ENCODE data around the gene MASTL. TPM values are rescaled to one million over a fixed set of nuclear protein-coding genes. Genes with fewer than 3 reads are reported as not detected.
"Not testable (repeated sequence)": the region's sequence is repeated elsewhere in the genome, so short reads cannot be mapped to it uniquely, and the experiment has no call there.

Gene MASTL
- total and polyA plus RNA-seq, 7 experiments from 2014 or later: 2.6 to 29.0 (median 9.4) TPM

DNA sequence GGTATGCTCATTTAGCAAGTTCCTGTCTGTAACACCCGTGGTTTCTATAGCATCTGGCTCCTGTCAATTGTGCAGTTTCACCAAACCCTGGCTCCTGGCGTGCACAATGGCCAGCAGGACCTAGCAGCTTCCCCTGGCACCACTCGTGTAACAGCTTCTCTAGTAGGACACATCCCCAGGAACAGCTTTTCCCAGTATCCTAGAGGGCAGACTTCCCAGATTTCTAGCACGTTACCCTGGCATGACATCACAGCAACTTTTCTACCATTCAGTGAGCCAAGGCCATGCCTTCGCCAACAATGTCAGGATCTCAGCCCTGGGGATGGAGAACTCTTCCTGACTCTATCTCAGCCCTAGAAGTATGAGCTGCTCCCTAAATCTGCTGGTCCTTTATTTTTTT is 7.5 kb upstream of the MASTL start:
- ChIA-PET POLR2A (interaction anchor here (0.6 to 1.0 kb wide), 2 partner anchors 12 to 71 kb away, joined by 3 to 4 read pairs; no protein-coding TSS in a partner anchor), CTCF (no interaction called here)
- no peak for DNase-seq
- Mint-ChIP-seq H3K4me3 (peak overlapping the region in 1 of 10 donors; percentile 39), H3K4me1 (peaks cover 26 to 66% (median 47%) of the 10 kb centered on the region in 7 donors), H3K36me3 (peaks cover 3 to 44% (median 18%) of the 10 kb centered on the region in 5 donors), H3K27ac (peak overlapping the region in 1 of 9 donors; percentile 71), H3K27me3 (no peaks in the 10 kb centered on the region), H3K9me3 (no peaks in the 10 kb centered on the region)
- intact Hi-C loops (cut with micrococcal nuclease): no loop called here
- peaks cover 21 to 42% (median 27%) of the 10 kb centered on the region in 3 experiments for H3K36me3 ChIP-seq (ENCODE audit: control insufficient read depth in 2 of 3, insufficient read depth in 3 of 3, low read length in 3 of 3)
- no peaks in the 10 kb centered on the region for H3K9me3 ChIP-seq (ENCODE audit: control insufficient read depth in 2 of 3, low read length in 3 of 3)
- peaks cover 6 to 8% of the 10 kb centered on the region in 2 donors for H3K4me1 ChIP-seq (ENCODE audit: control insufficient read depth in 2 of 2, insufficient read depth in 2 of 2, low read length in 2 of 2)
- ATAC-seq: no peak
- H3K27me3 ChIP-seq (ENCODE audit: control insufficient read depth in 2 of 2, insufficient read depth in 2 of 2, low read length in 2 of 2): no peaks in the 10 kb centered on the region
- no peak overlapping the region for H3K4me3 ChIP-seq (ENCODE audit: low read length)
- H3K27ac ChIP-seq (ENCODE audit: low read depth, low read length): no peak overlapping the region

DNA sequence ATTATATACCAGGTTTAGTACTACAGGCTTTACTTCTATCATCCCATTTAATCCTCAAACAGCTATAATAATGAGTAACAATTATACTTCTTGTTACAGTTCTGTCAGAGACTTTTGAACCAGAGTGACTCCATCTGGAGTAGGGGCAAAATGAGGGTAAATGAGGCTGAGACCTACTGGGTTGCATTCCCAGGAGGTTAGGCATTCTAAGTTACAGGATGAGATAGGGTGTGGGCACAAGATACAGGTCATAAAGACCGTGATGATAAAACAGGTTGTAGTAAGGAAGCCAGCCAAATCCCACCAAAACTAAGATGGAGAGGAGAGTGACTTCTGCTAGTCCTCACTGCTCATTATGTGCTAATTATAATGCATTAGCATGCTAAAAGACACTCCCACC is 4.9 kb upstream of the MASTL start:
- ChIA-PET CTCF (interaction anchor here (0.7 kb wide), 1 partner anchor 976 kb away, joined by 3 read pairs; no protein-coding TSS in a partner anchor), POLR2A (interaction anchor here (0.6 to 0.7 kb wide), 2 partner anchors 54 to 1201 kb away, joined by 3 read pairs; no protein-coding TSS in a partner anchor)
- Histone ChIP-seq H3K27ac (ENCODE audit: low read depth, low read length) (no peak overlapping the region), H3K4me1 (ENCODE audit: control insufficient read depth in 2 of 2, insufficient read depth in 2 of 2, low read length in 2 of 2) (peaks cover 13 to 17% of the 10 kb centered on the region in 2 donors), H3K9me3 (ENCODE audit: control insufficient read depth in 2 of 3, low read length in 3 of 3) (no peaks in the 10 kb centered on the region), H3K36me3 (ENCODE audit: control insufficient read depth in 2 of 3, insufficient read depth in 3 of 3, low read length in 3 of 3) (peaks cover 10 to 38% (median 21%) of the 10 kb centered on the region in 3 experiments), H3K4me3 (ENCODE audit: low read length) (no peak overlapping the region), H3K27me3 (ENCODE audit: control insufficient read depth in 2 of 2, insufficient read depth in 2 of 2, low read length in 2 of 2) (no peaks in the 10 kb centered on the region)
- ATAC-seq: no peak
- H3K27ac Mint-ChIP-seq: peak overlapping the region in 3 of 9 donors; percentile 6 to 77 (median 74)
- H3K36me3 Mint-ChIP-seq: peaks cover 7 to 37% (median 20%) of the 10 kb centered on the region in 5 donors
- H3K4me3 Mint-ChIP-seq: peak overlapping the region in 8 of 10 donors; percentile 18 to 68 (median 32)
- H3K9me3 Mint-ChIP-seq: peaks cover 0 to 4% (median 0%) of the 10 kb centered on the region in 11 donors
- intact Hi-C loops (cut with micrococcal nuclease): loop anchor here in 1 of 2 donors (5.0 kb wide), 1 partner anchor 413 kb away; no protein-coding TSS in a partner anchor
- peaks cover 38 to 80% (median 53%) of the 10 kb centered on the region in 7 donors for H3K4me1 Mint-ChIP-seq
- no peak for DNase-seq
- peaks cover 0 to 2% (median 0%) of the 10 kb centered on the region in 5 donors for H3K27me3 Mint-ChIP-seq

DNA sequence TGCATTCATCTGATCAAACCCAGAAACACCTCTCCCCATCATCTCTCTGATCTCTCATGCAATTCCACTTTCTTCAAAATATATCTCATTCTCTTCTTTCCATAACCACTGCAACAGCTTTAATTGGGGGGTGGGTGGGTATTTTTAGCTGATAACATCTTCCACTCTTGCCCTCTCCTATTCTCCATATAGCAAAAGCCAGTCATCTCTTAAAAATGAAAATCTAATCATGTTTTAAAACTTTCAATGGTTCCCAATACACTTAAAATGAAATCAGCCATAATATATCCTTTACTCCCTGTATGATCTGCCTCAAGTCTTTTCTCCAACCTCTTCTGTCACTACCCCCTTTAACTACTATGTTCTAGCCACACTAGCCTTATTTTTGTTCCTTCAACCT is 2.5 kb upstream of the MASTL start:
- H3K27ac ChIP-seq (ENCODE audit: low read depth, low read length): peak overlapping the region; percentile 99
- H3K27me3 Mint-ChIP-seq: peaks cover 0 to 2% (median 0%) of the 10 kb centered on the region in 5 donors
- H3K27ac Mint-ChIP-seq: peak overlapping the region; percentile 100
- H3K36me3 ChIP-seq (ENCODE audit: control insufficient read depth in 2 of 3, insufficient read depth in 3 of 3, low read length in 3 of 3): peaks cover 7 to 20% (median 8%) of the 10 kb centered on the region in 3 experiments
- H3K4me1 ChIP-seq (ENCODE audit: control insufficient read depth in 2 of 2, insufficient read depth in 2 of 2, low read length in 2 of 2): peaks cover 13 to 17% of the 10 kb centered on the region in 2 donors
- CTCF ChIA-PET: interaction anchor here (0.9 kb wide), 1 partner anchor 71 kb away, joined by 3 read pairs; no protein-coding TSS in a partner anchor
- DNase-seq (no peak), ATAC-seq (no peak)
- no peaks in the 10 kb centered on the region for H3K9me3 ChIP-seq (ENCODE audit: control insufficient read depth in 2 of 3, low read length in 3 of 3)
- peaks cover 7 to 26% (median 20%) of the 10 kb centered on the region in 5 donors for H3K36me3 Mint-ChIP-seq
- H3K4me1 Mint-ChIP-seq: peaks cover 36 to 74% (median 52%) of the 10 kb centered on the region in 7 donors
- intact Hi-C loops (cut with micrococcal nuclease): loop anchor here (2.0 to 5.0 kb wide), 2 partner anchors 14 to 415 kb away; no protein-coding TSS in a partner anchor
- peak overlapping the region; percentile 91 to 100 (median 99) for H3K4me3 Mint-ChIP-seq
- no peaks in the 10 kb centered on the region for H3K27me3 ChIP-seq (ENCODE audit: control insufficient read depth in 2 of 2, insufficient read depth in 2 of 2, low read length in 2 of 2)
- H3K9me3 Mint-ChIP-seq: peaks cover 0 to 8% (median 0%) of the 10 kb centered on the region in 11 donors
- peak overlapping the region; percentile 90 for H3K4me3 ChIP-seq (ENCODE audit: low read length)
- POLR2A ChIA-PET: interaction anchor here (2.7 kb wide), 1 partner anchor 52 kb away, joined by 43 read pairs; the partner anchor contains the start of gene ANKRD26

DNA sequence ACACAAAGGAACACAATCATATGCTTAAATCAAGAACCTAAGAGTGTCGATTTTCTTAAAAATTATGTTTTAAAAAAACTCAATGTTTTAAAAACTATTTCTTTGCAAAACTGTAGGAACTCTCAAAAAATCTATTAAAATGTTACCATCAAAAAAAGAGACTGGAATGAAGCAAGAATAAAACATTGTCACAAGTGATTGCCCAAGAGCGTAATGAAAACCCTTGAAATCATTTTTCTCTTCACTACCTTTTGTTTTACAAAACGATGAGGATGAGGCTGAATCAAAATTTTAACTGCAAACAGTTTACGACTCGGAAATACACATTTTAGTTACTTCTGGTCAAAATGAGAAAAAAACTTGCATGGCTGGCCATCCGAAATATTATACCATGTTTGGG is 1.8 kb upstream of the MASTL start:
- Mint-ChIP-seq H3K27me3 (peaks cover 0 to 2% (median 0%) of the 10 kb centered on the region in 5 donors), H3K36me3 (peaks cover 5 to 25% (median 17%) of the 10 kb centered on the region in 5 donors), H3K4me1 (peaks cover 35 to 71% (median 53%) of the 10 kb centered on the region in 7 donors), H3K4me3 (peak overlapping the region; percentile 91 to 100 (median 99)), H3K9me3 (peaks cover 0 to 8% (median 0%) of the 10 kb centered on the region in 11 donors), H3K27ac (peak overlapping the region; percentile 100)
- Histone ChIP-seq H3K4me1 (ENCODE audit: control insufficient read depth in 2 of 2, insufficient read depth in 2 of 2, low read length in 2 of 2) (peaks cover 13 to 17% of the 10 kb centered on the region in 2 donors), H3K36me3 (ENCODE audit: control insufficient read depth in 2 of 3, insufficient read depth in 3 of 3, low read length in 3 of 3) (peaks cover 3 to 15% (median 5%) of the 10 kb centered on the region in 3 experiments), H3K9me3 (ENCODE audit: control insufficient read depth in 2 of 3, low read length in 3 of 3) (no peaks in the 10 kb centered on the region), H3K27ac (ENCODE audit: low read depth, low read length) (peak overlapping the region; percentile 99), H3K4me3 (ENCODE audit: low read length) (peak overlapping the region; percentile 90), H3K27me3 (ENCODE audit: control insufficient read depth in 2 of 2, insufficient read depth in 2 of 2, low read length in 2 of 2) (no peaks in the 10 kb centered on the region)
- intact Hi-C loops (cut with micrococcal nuclease): loop anchor here (2.0 to 5.0 kb wide), 2 partner anchors 15 to 416 kb away; no protein-coding TSS in a partner anchor
- ATAC-seq (no peak), DNase-seq (no peak)
- ChIA-PET POLR2A (interaction anchor here (1.1 to 2.7 kb wide), 7 partner anchors 10 to 99 kb away, joined by 3 to 43 read pairs (median 11); partner anchors contain the start of genes ACBD5 and ANKRD26), CTCF (no interaction called here)

DNA sequence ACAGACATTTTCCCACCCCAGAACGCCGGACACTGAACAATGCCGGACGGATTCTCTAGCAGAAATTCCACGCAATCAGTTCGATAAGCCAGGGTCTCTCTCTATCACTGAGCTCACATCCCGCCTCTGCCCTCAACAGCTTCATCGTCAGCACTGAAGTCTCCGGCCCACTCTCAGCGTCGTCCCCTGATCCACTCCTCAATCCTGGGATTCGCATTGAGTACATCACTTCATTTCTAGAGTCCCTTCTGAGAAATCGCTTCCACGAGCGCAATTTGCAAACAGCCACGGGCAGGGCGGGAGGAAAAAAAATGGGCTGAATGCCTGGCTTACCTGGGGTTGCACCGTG is 1.3 kb upstream of the MASTL start:
- POLR2A ChIA-PET: interaction anchor here (0.6 to 2.7 kb wide), 23 partner anchors 10 to 684 kb away, joined by 3 to 43 read pairs (median 5); partner anchors contain the start of genes ACBD5, ANKRD26 and RAB18
- Mint-ChIP-seq H3K9me3 (peaks cover 0 to 8% (median 0%) of the 10 kb centered on the region in 11 donors), H3K27me3 (peaks cover 0 to 2% (median 0%) of the 10 kb centered on the region in 5 donors), H3K36me3 (peaks cover 3 to 22% (median 16%) of the 10 kb centered on the region in 5 donors), H3K4me3 (peak overlapping the region; percentile 91 to 100 (median 99)), H3K4me1 (peaks cover 34 to 69% (median 50%) of the 10 kb centered on the region in 7 donors), H3K27ac (peak overlapping the region; percentile 100)
- peak overlapping the region; percentile 99 for H3K27ac ChIP-seq (ENCODE audit: low read depth, low read length)
- DNase-seq: no peak
- intact Hi-C loops (cut with micrococcal nuclease): loop anchor here (1.0 to 5.0 kb wide), 11 partner anchors 15 to 1523 kb away; partner anchors contain the start of genes RAB18 (in 2 of the 2), ANKRD26 (in 1 of the 2), APBB1IP (in 1 of the 2) and BAMBI (in 1 of the 2)
- H3K4me3 ChIP-seq (ENCODE audit: low read length): peak overlapping the region; percentile 90
- ATAC-seq: no peak
- H3K36me3 ChIP-seq (ENCODE audit: control insufficient read depth in 2 of 3, insufficient read depth in 3 of 3, low read length in 3 of 3): peaks cover 0 to 14% (median 3%) of the 10 kb centered on the region in 3 experiments
- no peaks in the 10 kb centered on the region for H3K9me3 ChIP-seq (ENCODE audit: control insufficient read depth in 2 of 3, low read length in 3 of 3)
- peaks cover 13 to 17% of the 10 kb centered on the region in 2 donors for H3K4me1 ChIP-seq (ENCODE audit: control insufficient read depth in 2 of 2, insufficient read depth in 2 of 2, low read length in 2 of 2)
- no peaks in the 10 kb centered on the region for H3K27me3 ChIP-seq (ENCODE audit: control insufficient read depth in 2 of 2, insufficient read depth in 2 of 2, low read length in 2 of 2)
- CTCF ChIA-PET: interaction anchor here (0.6 to 1.2 kb wide), 5 partner anchors 31 to 814 kb away, joined by 3 to 6 read pairs (median 4); no protein-coding TSS in a partner anchor

DNA sequence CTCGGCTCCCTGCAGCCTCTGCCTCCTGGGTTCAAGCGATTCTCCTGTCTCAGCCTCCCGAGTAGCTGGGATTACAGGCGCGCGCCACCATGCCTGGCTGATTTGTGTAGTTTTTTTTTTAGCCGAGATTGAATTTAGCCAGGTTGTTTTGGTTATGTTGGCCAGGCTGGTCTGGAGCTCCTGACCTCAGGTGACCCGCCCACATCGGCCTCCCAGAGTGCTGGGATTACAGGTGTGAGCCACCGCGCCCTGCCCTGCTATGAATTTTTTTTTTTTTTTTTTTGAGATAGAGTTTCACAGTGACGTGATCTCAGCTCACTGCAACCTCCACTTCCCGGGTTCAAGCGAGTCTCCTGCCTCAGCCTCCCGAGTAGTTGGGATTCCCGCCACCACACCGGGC is 1.4 kb downstream of the MASTL start:
- peak overlapping the region; percentile 90 for H3K4me3 ChIP-seq (ENCODE audit: low read length)
- Mint-ChIP-seq H3K36me3 (peaks cover 7 to 19% (median 14%) of the 10 kb centered on the region in 5 donors), H3K27ac (peak overlapping the region; percentile 100), H3K4me3 (peak overlapping the region; percentile 25 to 100 (median 99)), H3K4me1 (peaks cover 27 to 46% (median 38%) of the 10 kb centered on the region in 7 donors)
- CTCF ChIA-PET: interaction anchor here (0.6 to 0.8 kb wide), 2 partner anchors 62 to 95 kb away, joined by 3 read pairs; no protein-coding TSS in a partner anchor
- peaks cover 13 to 17% of the 10 kb centered on the region in 2 donors for H3K4me1 ChIP-seq (ENCODE audit: control insufficient read depth in 2 of 2, insufficient read depth in 2 of 2, low read length in 2 of 2)
- not testable (repeated sequence) for H3K27me3 Mint-ChIP-seq; H3K9me3 ChIP-seq (ENCODE audit: control insufficient read depth in 2 of 3, low read length in 3 of 3); H3K9me3 Mint-ChIP-seq; H3K27me3 ChIP-seq (ENCODE audit: control insufficient read depth in 2 of 2, insufficient read depth in 2 of 2, low read length in 2 of 2); ATAC-seq
- POLR2A ChIA-PET: interaction anchor here (0.9 to 1.7 kb wide), 3 partner anchors 10 to 94 kb away, joined by 3 to 4 read pairs (median 3); no protein-coding TSS in a partner anchor
- H3K36me3 ChIP-seq (ENCODE audit: control insufficient read depth in 2 of 3, insufficient read depth in 3 of 3, low read length in 3 of 3): peaks cover under 1 to 22% (median 11%) of the 10 kb centered on the region in 3 experiments
- intact Hi-C loops (cut with micrococcal nuclease): loop anchor here (5.0 kb wide), 2 partner anchors 129 to 719 kb away; partner anchors contain the start of gene APBB1IP (in 1 of the 2)
- H3K27ac ChIP-seq (ENCODE audit: low read depth, low read length): peak overlapping the region; percentile 99
- peak in 1 of 9 donors; percentile 6 for DNase-seq
